Adipocyte (in vitro differentiated cells): ENCODE measurements around the gene ZDHHC9.

Experiments
- DNase-seq: peaks from one replicate; pipeline ENCODE4 v3.0.0-alpha.2; 2015; ENCODE audit warnings: low read depth
- H3K27me3 ChIP-seq: replicated peaks from 2 replicates; pipeline ENCODE4 v1.7.0; 2013; ENCODE audit warnings: mild to moderate bottlenecking, low read length, moderate library complexity; ENCODE audit not compliant: control insufficient read depth, insufficient read depth
- H3K36me3 ChIP-seq: 2 replicates; pipeline ENCODE4 v1.7.0; 2013; ENCODE audit warnings: low read length, mild to moderate bottlenecking, moderate library complexity; ENCODE audit not compliant: control insufficient read depth, insufficient read depth, severe bottlenecking
- H3K4me1 ChIP-seq: 2 replicates; pipeline ENCODE4 v1.7.0; 2013; ENCODE audit warnings: mild to moderate bottlenecking, low read length, moderate library complexity; ENCODE audit not compliant: control insufficient read depth, insufficient read depth
- H3K4me3 ChIP-seq: 2 replicates; pipeline ENCODE4 v1.7.0; 2013; ENCODE audit warnings: mild to moderate bottlenecking, low read length, moderate library complexity
- H3K9ac ChIP-seq: 2 replicates; pipeline ENCODE4 v1.7.0; 2013; ENCODE audit warnings: mild to moderate bottlenecking, low read length, moderate library complexity
- H3K9me3 ChIP-seq: 2 replicates; pipeline ENCODE4 v1.7.0; 2013; ENCODE audit warnings: mild to moderate bottlenecking, low read length, moderate library complexity; ENCODE audit not compliant: control insufficient read depth

Gene ZDHHC9

DNA sequence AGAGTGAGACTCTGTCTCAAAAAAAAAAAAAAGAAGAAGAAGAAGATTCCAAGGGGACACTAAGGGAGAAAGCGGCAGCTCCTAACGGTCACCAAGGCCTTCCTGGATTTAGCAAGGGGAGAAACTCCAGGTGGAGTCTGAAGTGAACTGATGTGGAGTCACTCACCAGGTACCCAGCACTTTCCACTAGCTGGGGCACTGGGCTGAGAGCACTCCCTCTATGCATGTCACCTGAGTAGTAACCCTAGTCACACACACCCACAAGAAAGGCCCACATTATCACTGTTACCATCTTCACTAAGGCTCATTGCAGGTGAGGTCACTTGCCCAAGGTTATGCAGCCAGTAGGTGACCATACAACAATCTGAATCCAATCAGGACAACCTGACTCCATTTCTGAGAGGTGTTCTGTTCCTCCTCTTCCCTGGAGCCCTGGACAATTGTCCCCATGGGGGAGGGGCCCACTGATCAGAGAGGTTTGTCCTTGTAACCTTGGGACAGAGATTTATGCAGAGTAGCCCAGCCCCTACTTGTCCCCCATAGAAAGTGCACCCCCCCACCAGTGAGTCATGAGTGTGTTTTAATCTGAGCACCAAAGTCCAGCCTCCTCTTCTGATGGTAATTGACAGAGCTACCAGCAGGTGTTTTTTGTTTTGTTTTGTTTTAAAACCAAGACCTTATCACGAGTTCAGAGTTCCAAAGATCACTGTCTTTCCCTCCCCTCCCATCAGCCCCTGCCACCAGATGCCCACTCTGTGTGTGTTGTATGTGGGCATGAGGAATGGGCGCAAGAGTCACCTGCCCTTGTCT is 69.8 kb downstream of the ZDHHC9 start:
- H3K36me3 ChIP-seq = no peaks in the 10 kb centered on the region
- no peaks in the 10 kb centered on the region for H3K4me1 ChIP-seq
- H3K4me3 ChIP-seq = no peak overlapping the region
- H3K9ac ChIP-seq = no peak overlapping the region
- H3K9me3 ChIP-seq = no peaks in the 10 kb centered on the region
- no peak for DNase-seq
- H3K27me3 ChIP-seq = peaks cover 17% of the 10 kb centered on the region

DNA sequence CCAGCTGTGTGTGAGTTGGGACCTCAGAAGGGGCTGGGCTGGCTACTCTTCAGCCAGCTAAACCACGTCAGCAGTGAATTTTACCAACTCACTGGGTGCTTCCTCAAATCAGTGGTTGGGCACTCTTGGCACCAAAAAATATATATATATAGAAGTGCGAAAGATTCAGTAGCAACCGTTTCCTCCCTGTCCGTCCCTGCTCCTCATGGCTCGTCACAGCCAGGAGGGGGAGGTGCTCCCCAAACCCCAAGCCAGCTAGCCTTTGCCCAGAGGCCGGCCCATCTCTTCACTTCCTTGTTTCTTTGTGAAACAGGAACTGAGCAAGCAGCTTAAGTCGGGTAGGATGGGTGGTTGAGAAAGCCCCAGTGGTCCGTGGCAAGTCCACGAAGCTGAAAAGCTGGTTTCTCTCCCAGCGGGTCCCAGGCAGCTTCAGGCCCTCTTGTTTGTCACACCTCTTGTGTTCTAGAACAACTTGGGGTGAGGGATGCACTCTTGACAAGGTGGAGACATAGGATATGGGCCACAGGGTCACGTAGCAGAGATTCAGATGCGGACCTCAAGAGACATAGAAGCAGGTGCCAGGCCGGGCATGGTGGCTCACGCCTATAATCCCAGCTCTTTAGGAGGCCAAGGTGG is 70.8 kb downstream of the ZDHHC9 start:
- H3K4me3 ChIP-seq = no peak overlapping the region
- H3K4me1 ChIP-seq = no peaks in the 10 kb centered on the region
- H3K27me3 ChIP-seq = peaks cover 17% of the 10 kb centered on the region
- DNase-seq = no peak
- no peaks in the 10 kb centered on the region for H3K9me3 ChIP-seq
- H3K9ac ChIP-seq = no peak overlapping the region
- H3K36me3 ChIP-seq = no peaks in the 10 kb centered on the region

DNA sequence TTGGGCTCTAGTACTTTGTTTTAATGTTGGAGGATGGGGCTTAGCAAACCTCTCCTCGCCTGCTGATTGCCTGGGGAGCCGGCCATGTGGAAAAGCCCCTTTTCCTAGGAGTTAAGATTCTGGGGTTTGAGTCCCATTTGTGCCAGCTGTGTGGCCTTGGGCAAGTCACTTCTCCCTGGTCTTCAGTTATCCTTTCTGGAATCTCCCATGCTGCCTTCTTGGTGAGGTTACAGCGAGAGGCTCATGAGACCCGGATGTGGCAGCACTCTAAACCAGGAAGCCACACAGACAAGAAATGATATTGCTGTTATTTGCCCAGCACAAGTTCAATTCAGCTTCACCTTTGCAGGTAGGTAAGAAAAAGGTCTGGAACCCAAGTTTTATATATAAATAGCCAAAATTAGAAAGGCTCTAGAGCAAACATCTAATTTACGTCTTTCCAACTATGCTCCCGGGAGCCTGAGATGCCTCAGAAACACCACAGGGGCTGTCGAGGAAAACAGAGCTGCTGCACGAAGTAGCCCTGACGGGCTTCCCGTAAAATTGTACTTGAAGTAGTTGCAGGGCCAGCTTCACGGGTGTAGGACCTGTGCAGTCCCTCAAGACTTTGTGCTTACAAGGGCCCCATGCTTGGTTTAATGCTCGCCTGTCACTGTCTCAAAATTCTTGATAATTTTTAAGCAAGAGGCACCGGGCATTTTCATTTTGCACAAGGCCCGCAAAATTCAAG is 72.3 kb downstream of the ZDHHC9 start:
- H3K27me3 ChIP-seq = peaks cover 17% of the 10 kb centered on the region
- no peak for DNase-seq
- H3K36me3 ChIP-seq = no peaks in the 10 kb centered on the region
- H3K9ac ChIP-seq = no peak overlapping the region
- H3K4me1 ChIP-seq = no peaks in the 10 kb centered on the region
- H3K9me3 ChIP-seq = no peaks in the 10 kb centered on the region
- no peak overlapping the region for H3K4me3 ChIP-seq

DNA sequence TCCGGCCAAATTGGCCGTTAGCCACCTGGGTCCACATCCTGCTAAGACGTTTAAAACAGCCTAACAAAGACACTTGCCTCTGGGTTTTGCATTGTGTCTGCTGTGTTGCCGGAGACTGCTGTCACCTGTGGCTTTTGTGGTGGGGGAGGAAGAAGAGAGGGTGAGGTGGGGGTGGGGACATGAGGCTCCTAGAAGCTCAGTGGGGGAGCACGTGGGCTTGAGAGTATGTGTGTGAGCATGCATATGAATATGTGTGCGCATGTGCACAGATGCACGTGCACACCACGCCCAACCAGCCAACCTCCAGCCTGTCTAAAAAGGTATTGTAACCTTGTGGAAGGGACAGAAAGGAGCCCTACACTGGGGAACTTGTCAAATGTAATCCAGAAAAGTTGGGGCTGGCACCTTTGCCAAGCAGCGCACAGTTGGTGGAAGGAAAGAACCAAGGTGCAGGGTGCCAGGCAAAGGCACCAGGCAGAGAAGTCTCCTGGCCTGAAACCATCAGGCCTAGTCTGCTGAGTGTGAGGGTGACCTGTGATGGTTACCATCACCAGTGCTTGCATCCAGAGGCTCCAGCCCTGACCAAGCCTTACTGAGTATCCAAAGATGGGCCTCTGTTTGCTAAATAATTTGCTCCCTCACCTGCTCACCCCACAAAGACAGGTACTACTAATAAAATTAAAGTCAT is 74.1 kb downstream of the ZDHHC9 start:
- Histone ChIP-seq H3K9me3 (no peaks in the 10 kb centered on the region), H3K9ac (no peak overlapping the region), H3K4me3 (no peak overlapping the region), H3K4me1 (no peaks in the 10 kb centered on the region), H3K36me3 (no peaks in the 10 kb centered on the region), H3K27me3 (peaks cover 12% of the 10 kb centered on the region)
- DNase-seq = no peak

DNA sequence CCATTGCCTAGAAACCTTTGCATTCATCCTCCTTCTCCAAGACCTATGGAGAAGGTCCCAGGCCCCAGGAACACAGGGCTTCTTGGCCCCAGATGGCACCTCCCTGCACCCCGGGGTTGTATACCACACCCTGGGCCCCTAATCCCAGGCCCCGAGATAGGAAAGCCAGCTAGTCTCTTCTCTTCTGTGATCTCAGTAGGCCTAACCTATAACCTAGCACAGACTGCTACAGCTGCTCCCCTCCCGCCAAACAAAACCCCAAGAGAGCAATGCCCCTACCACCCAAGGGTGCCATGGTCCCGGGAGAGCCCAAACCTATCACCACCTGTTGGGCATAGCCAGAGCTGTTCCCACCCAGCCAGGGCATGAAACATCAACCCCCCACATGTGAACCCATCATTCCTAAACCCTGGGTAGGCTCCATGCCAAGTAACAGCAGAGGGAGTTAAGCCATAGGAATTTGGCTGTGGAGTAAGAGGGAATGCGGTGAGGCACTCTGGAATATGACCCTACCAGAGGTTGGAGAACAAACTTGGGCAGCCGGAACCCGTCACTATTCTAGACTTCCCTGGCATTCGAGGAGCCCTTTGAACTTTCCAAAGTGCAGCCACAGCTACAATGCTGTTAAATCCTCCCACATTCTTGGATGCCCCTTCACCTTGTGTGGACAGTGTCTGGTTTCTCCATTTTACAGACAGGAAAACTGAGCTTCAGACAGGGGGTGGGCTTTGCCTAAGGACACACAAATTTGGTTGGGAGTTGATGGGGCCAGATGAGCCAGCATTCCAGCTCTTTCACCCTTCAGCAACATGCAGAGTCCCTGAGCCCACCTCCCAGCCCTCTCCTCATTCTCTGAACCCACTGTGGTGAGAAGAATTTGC is 74.9 kb downstream of the ZDHHC9 start:
- Histone ChIP-seq H3K9me3 (no peaks in the 10 kb centered on the region), H3K4me3 (no peak overlapping the region)

DNA sequence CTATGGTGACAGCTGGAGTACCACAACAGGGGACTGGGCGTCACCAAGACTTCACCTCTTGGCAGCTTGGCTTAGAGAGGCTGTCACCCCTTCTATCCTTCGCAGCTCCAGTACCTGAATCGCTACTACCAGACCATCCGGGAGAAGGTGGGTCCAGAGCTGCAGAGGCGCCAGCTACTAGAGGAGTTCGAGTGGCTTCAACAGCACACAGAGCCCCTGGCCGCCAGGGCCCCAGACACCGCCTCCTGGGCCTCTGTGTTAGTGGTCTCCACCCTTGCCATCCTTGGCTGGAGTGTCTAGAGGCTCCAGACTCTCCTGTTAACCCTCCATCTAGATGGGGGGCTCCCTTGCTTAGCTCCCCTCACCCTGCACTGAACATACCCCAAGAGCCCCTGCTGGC is 75.5 kb downstream of the ZDHHC9 start:
- no peak overlapping the region for H3K4me3 ChIP-seq
- H3K4me1 ChIP-seq = no peaks in the 10 kb centered on the region
- H3K36me3 ChIP-seq = no peaks in the 10 kb centered on the region
- no peak overlapping the region for H3K9ac ChIP-seq
- no peak for DNase-seq
- no peaks in the 10 kb centered on the region for H3K9me3 ChIP-seq
- H3K27me3 ChIP-seq = peaks cover 12% of the 10 kb centered on the region

More for the DNA sequence above, 74.9 kb downstream of the ZDHHC9 start:
- Histone ChIP-seq H3K9ac (no peak overlapping the region), H3K27me3 (peaks cover 12% of the 10 kb centered on the region), H3K4me1 (no peaks in the 10 kb centered on the region), H3K36me3 (no peaks in the 10 kb centered on the region)
- DNase-seq = peak; percentile 2

DNA sequence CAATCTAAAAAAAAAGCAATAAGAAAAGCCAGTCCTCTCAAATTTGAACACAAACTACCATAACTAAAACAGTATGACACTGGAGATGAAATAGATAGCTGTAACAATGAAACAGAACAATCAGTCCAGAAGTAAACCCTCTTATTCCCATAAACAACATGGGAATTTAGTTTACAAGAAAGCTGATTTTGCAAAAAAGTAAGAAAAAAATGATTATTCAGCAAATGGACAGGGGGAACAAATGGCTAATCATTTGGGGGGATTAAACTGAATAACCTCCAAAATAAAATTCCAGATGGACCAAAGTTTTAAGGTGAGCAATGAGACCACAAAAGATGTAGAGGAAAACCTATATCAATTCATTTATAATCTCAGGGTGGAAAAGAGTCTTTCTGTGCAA is 80.0 kb downstream of the ZDHHC9 start:
- Histone ChIP-seq H3K36me3 (no peaks in the 10 kb centered on the region), H3K4me3 (no peak overlapping the region), H3K4me1 (peaks cover 19% of the 10 kb centered on the region), H3K9me3 (no peaks in the 10 kb centered on the region), H3K27me3 (no peaks in the 10 kb centered on the region), H3K9ac (no peak overlapping the region)
- DNase-seq = no peak

DNA sequence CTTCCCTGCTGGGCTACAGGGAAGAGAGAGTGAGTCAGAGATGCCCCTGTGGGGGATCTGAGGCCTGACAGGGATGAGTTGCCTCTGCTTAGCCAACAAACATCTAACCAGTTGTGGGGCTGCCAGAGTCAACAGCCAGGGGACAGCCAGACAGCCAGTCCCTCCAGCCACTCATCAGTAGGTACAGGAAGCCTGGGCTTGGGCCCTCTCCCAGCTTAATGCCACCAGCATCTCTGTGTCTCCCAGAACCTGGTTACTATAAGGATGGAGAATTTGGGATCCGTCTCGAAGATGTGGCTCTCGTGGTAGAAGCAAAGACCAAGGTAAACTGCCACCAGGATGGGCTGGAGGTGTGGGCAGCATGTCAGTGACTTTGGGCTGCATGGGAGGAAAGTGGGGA is 81.2 kb downstream of the ZDHHC9 start:
- H3K36me3 ChIP-seq = no peaks in the 10 kb centered on the region
- H3K9ac ChIP-seq = no peak overlapping the region
- H3K4me3 ChIP-seq = no peak overlapping the region
- H3K27me3 ChIP-seq = no peaks in the 10 kb centered on the region
- DNase-seq = no peak
- H3K9me3 ChIP-seq = no peaks in the 10 kb centered on the region
- H3K4me1 ChIP-seq = peaks cover 24% of the 10 kb centered on the region

DNA sequence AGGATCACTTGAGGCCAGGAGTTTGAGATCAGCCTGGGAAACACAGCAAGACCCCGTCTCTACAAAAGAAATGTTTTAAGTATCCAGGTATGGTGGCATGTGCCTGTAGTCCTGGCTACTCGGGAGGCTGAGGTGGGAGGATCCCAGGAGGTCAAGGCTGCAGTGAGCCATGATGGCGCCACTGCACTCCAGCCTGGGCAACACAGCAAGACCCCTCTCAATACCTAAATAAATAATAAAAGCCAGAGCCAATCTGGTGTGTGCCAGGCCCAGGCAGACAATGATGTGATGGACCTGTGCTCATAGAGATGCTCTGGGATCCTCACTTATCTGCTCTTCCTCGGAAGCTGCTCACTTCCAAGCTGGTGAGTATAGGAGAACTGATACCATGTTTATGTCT is 82.1 kb downstream of the ZDHHC9 start:
- H3K9me3 ChIP-seq = no peaks in the 10 kb centered on the region
- peaks cover 24% of the 10 kb centered on the region for H3K4me1 ChIP-seq
- no peak overlapping the region for H3K9ac ChIP-seq
- H3K4me3 ChIP-seq = no peak overlapping the region
- no peaks in the 10 kb centered on the region for H3K27me3 ChIP-seq
- no peaks in the 10 kb centered on the region for H3K36me3 ChIP-seq
- no peak for DNase-seq

DNA sequence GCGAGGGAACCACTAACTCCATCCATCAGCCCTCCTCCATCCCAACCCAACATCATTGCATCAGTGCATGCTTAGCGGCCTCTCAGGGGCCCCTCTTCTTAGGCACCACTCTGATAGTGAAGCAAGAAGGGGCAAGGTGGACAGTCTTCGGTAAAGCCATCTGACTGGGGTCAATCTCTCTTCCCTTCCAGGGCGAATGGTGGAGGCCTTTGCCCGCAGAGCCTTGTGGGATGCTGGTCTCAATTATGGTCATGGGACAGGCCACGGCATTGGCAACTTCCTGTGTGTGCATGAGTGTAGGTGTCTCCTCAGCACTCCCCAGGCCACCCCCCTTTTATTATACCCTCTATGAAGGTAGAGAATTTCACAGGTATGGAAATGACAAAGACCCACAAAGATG is 82.7 kb downstream of the ZDHHC9 start:
- Histone ChIP-seq H3K4me3 (no peak overlapping the region), H3K9me3 (no peaks in the 10 kb centered on the region), H3K27me3 (no peaks in the 10 kb centered on the region), H3K4me1 (peaks cover 24% of the 10 kb centered on the region), H3K9ac (no peak overlapping the region), H3K36me3 (no peaks in the 10 kb centered on the region)
- no peak for DNase-seq
